ENCODE data around the gene TNFRSF19.

GRCh38 chr13:23658929-23659541 is 88.8 kb downstream of the TNFRSF19 start:
- TF ChIP-seq POLR2A (IDR thresholded peaks at IDR 0.05; ENCODE audit: control extremely low read depth in 1 of 2, low read depth in 2 of 2, low read length in 2 of 2) (no peak), TAF1 (IDR thresholded peaks at IDR 0.05; ENCODE audit: low read depth, low read length) (no peak), GABPA (IDR thresholded peaks at IDR 0.05; ENCODE audit: borderline replicate concordance, insufficient read depth, low read length) (no peak), CEBPB (IDR thresholded peaks at IDR 0.05; ENCODE audit: low read depth, low read length) (no peak), CTCF (IDR thresholded peaks at IDR 0.05; ENCODE audit: control extremely low read depth in 1 of 3, insufficient read depth in 1 of 3, low read depth in 1 of 3, low read length in 3 of 3) (no peak), CBX5 (IDR thresholded peaks at IDR 0.05; ENCODE audit: low read depth, low read length) (no peak), SIX5 (IDR thresholded peaks at IDR 0.05; ENCODE audit: low read depth, low read length) (no peak), SIN3A (conservative IDR thresholded peaks at IDR 0.05 in 1 of 2, IDR thresholded peaks at IDR 0.05 in 1 of 2; ENCODE audit: low read depth in 1 of 2, low read length in 2 of 2) (no peak), TCF12 (IDR thresholded peaks at IDR 0.05; ENCODE audit: low read depth, low read length) (no peak), POLR2AphosphoS5 (IDR thresholded peaks at IDR 0.05; ENCODE audit: low read depth, low read length) (no peak), SRF (IDR thresholded peaks at IDR 0.05; ENCODE audit: low read depth, low read length) (no peak)
